Fibroblast of the aortic adventitia (primary cell): Measurements from ENCODE around the gene PPM1H. TPM values are rescaled to one million over a fixed set of nuclear protein-coding genes. Genes with fewer than 3 reads are reported as not detected.

Experiments
- DNase-seq: peaks from one replicate; pipeline ENCODE4 v3.0.0-alpha.2; 2010; ENCODE audit warnings: low read depth
- H3K4me3 ChIP-seq: 2 replicates; pipeline ENCODE4 v1.5.1; 2011; ENCODE audit warnings: low read depth, mild to moderate bottlenecking, control low read depth, low read length, moderate library complexity
- total RNA-seq: library from RNA; depleted of rRNA; stranded (reverse); fragments of >200 nt; gene quantifications from 2 replicates; pipeline ENCODE4 v1.2.3, GENCODE V29; 2012; ENCODE audit warnings: low replicate concordance
- TF ChIP-seq, protein P1 (sequence below): IDR thresholded peaks from 2 replicates; pipeline ENCODE4 v1.5.1; 2011; ENCODE audit warnings: mild to moderate bottlenecking, low read length, control low read depth, inconsistent platforms; ENCODE audit not compliant: insufficient read depth

The PPM1H gene
- total RNA-seq, 1 donor, result 1.3 TPM

DNA sequence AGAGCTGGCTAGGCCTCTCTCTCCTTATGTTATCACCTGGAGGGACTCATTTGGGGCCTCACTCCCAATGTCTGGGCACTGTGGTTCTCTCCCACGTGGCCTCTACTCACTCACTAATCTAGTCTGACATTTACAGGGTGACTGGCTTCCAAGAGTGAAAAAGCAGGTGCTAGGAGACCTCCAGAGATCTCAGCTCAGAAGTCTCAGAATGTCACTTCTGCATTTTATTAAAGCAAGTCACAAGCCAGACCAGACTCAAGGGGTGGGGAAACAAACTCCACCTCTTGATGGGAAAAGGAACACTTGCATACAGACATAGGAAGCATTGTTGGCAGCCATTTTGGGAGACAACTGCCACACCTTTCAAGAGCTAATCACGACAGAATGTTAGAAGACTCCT lies 292.5 kb downstream of the PPM1H start:
- DNase-seq, result no peak
- H3K4me3 ChIP-seq, result no peak overlapping the region
- TF ChIP-seq, protein P1, sequence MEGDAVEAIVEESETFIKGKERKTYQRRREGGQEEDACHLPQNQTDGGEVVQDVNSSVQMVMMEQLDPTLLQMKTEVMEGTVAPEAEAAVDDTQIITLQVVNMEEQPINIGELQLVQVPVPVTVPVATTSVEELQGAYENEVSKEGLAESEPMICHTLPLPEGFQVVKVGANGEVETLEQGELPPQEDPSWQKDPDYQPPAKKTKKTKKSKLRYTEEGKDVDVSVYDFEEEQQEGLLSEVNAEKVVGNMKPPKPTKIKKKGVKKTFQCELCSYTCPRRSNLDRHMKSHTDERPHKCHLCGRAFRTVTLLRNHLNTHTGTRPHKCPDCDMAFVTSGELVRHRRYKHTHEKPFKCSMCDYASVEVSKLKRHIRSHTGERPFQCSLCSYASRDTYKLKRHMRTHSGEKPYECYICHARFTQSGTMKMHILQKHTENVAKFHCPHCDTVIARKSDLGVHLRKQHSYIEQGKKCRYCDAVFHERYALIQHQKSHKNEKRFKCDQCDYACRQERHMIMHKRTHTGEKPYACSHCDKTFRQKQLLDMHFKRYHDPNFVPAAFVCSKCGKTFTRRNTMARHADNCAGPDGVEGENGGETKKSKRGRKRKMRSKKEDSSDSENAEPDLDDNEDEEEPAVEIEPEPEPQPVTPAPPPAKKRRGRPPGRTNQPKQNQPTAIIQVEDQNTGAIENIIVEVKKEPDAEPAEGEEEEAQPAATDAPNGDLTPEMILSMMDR, result no peak

DNA sequence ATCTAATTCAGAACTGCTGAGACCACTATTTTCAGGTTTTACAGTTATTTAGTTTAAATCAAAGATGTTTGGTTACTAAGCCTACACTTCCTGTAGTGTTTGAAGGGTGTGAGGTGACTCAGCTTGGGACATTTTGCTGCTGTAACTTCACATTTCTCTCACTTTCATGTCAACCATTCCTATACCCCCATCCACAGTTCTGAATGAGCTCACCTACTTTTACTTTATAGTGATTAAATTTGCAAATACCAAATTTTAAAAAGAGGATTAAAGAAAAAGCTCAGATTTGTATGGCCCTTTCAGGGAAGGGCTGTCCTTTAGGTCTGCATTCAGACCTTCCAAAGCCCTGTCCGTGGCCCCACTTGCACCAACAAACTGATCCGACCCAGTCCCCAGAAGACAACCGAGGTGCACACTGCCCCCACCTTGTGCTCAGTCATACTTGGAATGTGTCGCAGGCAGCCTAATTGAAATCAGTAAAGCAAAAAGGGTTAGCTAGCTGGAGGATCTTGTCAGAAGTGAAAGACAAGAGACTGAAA lies 294.0 kb downstream of the PPM1H start:
- H3K4me3 ChIP-seq, result no peak overlapping the region
- TF ChIP-seq, protein P1, result no peak
- no peak for DNase-seq

DNA sequence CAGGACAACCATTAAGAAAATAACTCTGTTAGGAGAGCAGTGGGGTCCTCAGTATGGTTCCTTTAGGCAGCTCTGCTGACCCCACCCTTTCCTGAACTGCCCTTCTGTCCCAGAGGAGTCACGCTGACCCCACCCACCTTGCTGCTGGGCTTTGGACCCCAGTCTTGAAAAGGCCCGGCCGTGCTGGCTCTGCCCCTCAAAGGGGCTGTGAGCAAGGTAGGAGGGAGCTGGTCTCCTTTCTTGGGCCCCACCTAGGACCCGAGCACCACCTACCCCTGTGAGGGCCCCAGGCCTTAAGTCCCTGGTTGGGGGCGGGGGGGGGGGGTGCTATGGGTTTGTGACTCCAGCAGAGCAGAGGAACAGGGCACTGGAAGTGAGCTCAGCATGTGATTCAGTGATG lies 297.3 kb downstream of the PPM1H start:
- DNase-seq, result no peak
- TF ChIP-seq, protein P1, result no peak
- no peak overlapping the region for H3K4me3 ChIP-seq

DNA sequence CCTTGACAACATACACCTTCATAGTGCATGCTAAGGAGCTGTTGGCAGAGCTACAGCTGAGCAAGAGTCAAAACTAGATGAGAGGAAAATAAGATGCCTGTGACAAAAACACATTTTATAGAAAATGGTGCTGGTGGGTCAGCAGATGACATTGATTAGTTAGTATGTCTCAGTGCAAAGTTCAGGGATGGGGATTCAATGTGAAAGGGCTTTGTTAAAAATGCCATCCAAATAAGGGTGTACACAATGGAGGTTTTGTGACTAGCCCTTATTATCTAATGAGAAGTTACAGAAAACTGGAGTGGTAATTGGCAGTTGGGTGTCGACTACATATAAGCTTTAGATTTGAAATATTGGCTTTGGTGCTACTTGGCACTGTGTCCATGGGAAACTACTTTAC lies 299.3 kb downstream of the PPM1H start:
- DNase-seq, result no peak
- TF ChIP-seq, protein P1, result no peak
- no peak overlapping the region for H3K4me3 ChIP-seq

DNA sequence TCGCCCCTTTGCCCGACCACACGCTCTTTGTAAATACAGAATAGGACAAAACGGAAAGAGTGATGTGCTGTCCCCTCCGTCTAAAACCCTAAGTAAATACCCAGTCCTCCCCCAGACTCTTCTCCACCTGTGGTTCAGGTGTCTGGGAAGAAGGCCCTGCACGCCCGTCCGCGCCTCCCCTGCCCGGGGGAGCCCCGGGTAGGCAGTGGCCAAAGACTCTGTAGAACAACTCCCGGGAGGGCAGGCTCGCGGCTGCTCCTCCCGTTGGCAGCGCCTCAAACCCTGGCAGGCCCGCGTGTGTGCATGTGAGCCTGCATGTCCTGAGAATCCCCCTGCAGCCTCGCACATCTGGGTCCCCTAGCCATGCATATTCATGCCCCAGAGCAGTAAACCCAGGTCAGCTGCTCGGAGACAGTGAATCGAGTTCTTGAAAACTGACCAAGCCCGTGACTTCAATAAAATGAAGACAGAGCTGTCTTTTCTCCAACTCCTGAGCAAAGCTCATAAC lies 302.5 kb downstream of the PPM1H start:
- TF ChIP-seq, protein P1, result no peak
- H3K4me3 ChIP-seq, result peak overlapping the region; percentile 56
- DNase-seq, result peak; percentile 76

DNA sequence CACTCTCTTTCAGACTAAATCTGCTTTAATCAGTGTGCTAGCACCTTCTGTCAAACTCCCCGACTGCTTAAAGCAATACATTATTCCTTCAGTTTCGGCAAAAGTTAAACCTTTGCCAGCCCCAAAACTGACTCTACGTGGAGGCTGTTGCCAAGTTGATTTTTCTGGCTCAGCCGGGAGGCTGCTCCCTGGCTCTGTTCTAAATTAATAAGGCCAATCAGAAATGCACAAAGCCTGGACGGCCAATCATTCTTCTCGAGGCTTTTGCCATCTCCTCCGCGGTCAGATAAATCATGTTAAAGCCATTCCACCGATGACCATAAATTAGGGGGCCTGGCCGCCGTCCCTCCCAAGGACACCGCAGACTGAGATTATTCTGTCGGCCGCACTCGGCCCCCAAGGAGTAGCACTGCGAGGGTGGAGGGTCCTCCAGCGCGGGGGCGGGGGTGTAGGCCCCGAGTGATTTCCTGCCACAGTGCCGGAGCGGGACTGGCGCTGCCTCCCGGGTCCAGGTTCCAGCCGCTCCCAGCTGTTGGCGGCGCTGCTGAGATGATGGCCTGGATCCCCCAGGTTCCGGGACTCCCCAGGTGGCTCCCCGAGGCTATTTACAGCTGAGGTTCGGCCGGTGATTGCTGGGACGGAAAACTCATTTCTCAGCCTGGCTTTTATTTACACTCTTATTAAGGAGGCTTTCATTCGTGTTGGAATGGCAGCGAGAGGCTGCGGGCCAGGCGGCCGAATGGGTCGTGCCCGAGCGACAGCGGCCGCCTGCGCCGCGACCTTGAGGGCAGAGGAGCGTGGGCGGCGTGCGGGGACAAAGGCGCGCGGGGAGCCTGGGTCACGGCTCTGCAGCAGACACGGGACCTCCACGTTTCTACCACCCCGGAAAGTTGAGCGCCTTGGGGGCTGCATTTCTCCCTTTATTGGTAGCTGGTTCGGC lies 303.2 kb downstream of the PPM1H start:
- TF ChIP-seq, protein P1, result peak; percentile 49

More for the DNA sequence above, 303.2 kb downstream of the PPM1H start:
- peak; percentile 97 for DNase-seq
- peak overlapping the region; percentile 56 for H3K4me3 ChIP-seq
